ENCODE measurements around the gene PANK2.
"Not testable (repeated sequence)": the region's sequence is repeated elsewhere in the genome, so short reads cannot be mapped to it uniquely, and the experiment has no call there.

PANK2 gene

GRCh38 chr20:3888622-3889488, at the start of gene PANK2:
Gene PANK2 (plus strand): TSS chr20:3889387.
- DNase-seq (ENCODE audit: low read depth) = peak; percentile 94

DNA sequence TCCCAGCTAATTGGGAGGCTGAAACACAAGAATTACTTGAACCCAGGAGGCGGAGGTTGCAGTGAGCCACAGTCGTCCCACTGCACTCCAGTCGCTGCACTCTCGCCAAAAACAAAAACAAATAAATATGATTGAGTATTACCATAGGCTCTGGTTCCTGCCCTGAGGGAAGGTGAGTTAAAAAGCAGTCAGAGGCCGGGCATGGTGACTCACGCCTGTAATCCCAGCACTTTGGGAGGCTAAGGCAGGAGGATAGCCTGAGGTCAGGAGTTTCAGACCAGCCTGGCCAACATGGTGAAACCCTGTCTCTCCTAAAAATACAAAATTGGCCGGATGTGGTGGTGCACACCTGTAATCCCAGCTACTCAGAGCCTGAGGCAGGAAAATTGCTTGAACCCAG, 49.0 kb upstream of the PANK2 start:
- not testable (repeated sequence) for DNase-seq (ENCODE audit: low read depth)

DNA sequence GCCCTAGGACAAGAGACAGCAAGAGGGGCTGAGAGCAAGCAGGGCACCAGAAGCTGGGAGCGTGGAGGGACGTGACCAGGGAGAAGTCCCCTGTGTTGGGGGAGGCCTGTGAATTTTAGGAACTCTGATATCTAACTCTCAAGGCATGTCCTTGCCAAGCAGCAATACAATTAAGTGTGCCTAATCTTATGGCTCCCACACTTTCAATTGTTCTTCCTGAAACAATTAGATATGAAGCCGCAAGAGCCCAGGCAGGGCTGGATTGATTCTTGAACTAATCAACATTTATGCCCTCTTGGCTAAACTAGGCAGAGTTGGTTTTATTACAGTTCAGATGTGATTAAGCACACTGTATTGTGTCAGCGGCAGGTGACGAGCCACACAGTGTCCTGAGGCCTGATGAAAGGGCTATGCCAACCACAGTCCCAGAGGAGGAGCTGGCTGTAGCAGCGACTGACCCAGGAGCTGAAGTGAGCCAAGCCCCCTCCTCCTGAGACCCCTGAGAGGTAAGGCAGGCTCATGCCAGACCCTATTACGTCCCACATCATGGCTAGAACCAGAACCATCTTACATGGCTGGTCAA, 46.7 kb upstream of the PANK2 start:
- no peak for DNase-seq (ENCODE audit: low read depth)

DNA sequence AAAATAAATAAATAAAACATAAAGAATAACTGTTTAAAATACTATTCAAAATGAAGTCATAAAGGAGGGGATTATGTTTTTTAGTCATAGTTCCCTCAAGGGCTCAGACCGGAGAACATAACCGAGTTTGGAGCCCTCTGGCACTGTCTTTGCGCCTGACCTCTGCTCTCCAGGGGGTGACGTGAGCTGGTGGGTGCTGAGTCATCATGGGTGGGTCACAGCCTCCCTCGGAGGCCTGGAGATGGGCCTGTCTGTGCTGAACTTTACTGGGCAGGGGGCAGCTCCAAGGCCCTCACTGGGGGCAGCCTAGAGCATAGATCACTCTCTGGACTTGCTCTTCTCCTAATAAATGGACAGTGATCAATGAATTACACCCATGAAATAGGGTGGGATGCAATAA, 45.7 kb upstream of the PANK2 start:
- no peak for DNase-seq (ENCODE audit: low read depth)

GRCh38 chr20:3843990-3844619, 45.1 kb upstream of the PANK2 start:
- DNase-seq (ENCODE audit: low read depth) = not testable (repeated sequence)

DNA sequence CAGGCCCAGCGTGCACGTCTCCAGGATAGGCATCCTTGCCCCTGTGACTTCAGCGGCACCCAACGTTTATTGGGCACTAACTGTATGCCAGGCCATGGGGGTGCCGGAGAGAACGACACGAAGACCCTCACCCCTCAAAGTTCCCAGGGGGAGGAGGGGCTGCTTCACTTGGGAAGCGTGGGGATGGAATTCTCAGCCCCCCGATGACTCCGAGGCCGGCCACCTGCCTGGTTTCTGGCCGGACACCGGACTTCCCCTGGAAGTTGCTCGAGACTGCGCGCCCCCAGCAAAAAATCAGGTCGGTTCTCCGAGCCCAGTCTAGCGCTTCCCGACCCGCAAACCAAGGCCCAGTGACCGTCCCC, 42.8 kb upstream of the PANK2 start:
- no peak for DNase-seq (ENCODE audit: low read depth)

GRCh38 chr20:3846740-3847428, 42.3 kb upstream of the PANK2 start, which contains the start of gene MAVS:
Gene MAVS (plus strand): TSS chr20:3846834. CDS start chr20:3854625, 7,791 bp downstream.
- peak; percentile 73 for DNase-seq (ENCODE audit: low read depth)

GRCh38 chr20:3847429-3847940, 41.7 kb upstream of the PANK2 start:
- DNase-seq (ENCODE audit: low read depth) = no peak

GRCh38 chr20:3848565-3848964, 40.6 kb upstream of the PANK2 start:
- no peak for DNase-seq (ENCODE audit: low read depth)

GRCh38 chr20:3854462-3854871, 34.7 kb upstream of the PANK2 start:
- DNase-seq (ENCODE audit: low read depth) = no peak

GRCh38 chr20:3857405-3857804, 31.8 kb upstream of the PANK2 start:
- no peak for DNase-seq (ENCODE audit: low read depth)

DNA sequence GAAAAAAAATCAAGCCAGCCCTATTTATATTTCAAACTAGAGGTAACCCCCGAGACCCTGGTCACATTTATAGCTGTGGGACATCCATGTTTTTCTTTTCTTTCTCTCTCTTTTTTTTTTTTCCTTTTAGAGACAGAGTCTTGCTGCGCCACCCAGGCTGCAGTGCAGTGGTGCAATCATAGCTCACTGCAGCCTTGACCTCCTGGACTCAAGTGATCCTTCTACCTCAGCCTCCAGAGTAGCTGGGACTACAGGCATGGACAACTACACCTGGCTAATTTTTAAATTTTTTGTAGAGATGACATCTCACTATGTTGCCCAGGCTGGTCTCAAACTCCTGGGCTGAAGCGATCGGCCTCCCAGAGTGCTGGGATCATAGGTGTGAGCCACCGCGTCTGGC, 30.5 kb upstream of the PANK2 start:
- DNase-seq (ENCODE audit: low read depth) = no peak

DNA sequence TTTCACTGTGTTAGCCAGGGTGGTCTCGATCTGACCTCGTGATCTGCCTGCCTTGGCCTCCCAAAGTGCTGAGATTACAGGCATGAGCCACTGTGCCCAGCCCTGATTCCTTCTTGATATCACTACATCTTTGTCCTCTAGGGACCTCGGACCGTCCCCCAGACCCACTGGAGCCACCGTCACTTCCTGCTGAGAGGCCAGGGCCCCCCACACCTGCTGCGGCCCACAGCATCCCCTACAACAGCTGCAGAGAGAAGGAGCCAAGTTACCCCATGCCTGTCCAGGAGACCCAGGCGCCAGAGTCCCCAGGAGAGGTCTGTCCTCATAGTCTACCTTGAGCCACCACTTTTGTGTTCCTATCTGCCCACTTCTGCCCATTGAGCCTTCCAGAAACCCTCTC, 28.0 kb upstream of the PANK2 start:
- DNase-seq (ENCODE audit: low read depth) = no peak

DNA sequence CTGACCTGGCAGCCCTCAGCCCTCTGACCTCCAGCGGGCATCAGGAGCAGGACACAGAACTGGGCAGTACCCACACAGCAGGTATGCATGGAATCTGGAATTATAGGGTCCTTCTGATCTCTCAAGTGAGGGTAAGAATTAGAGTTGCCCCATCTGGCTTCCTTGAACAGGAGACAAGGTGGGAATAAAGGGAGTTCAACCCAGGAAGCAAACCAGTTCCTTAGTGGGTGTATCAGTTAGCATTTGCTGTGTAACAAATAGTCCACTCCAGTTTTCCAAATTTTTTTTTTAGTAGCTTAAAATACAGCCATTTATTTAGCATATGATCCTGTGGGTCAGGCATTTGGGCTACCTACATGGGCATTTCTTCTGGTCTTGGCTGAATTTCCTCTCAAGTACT, 26.9 kb upstream of the PANK2 start:
- DNase-seq (ENCODE audit: low read depth) = no peak

DNA sequence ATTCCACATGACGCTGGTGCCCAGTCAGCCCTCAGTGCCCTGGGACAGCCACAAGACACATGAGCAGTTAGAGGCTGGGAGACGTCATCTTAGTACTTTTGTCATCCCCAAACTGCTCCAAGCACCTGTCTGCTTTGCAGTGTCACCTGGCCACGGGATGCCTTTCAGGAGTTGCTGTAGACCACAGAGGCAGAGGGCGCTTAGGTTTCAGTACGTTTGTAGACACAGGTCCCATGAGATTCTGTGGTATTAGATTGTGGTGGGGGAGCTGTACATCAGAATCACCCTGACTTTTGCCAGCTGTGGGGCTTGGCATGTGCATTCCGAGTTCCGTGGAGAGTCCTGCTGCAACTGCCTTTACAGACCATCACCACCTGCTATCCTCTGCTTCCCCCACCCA, 25.9 kb upstream of the PANK2 start:
- DNase-seq (ENCODE audit: low read depth) = no peak

DNA sequence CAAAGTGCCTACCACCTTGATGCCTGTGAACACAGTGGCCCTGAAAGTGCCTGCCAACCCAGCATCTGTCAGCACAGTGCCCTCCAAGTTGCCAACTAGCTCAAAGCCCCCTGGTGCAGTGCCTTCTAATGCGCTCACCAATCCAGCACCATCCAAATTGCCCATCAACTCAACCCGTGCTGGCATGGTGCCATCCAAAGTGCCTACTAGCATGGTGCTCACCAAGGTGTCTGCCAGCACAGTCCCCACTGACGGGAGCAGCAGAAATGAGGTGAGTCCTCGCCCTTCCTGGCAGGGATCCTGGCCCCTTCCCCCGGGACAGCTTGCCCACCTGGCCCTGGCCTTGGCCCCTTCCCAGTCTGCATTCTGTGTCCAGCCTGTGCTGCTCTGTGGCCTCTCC, 24.7 kb upstream of the PANK2 start:
- DNase-seq (ENCODE audit: low read depth) = no peak

DNA sequence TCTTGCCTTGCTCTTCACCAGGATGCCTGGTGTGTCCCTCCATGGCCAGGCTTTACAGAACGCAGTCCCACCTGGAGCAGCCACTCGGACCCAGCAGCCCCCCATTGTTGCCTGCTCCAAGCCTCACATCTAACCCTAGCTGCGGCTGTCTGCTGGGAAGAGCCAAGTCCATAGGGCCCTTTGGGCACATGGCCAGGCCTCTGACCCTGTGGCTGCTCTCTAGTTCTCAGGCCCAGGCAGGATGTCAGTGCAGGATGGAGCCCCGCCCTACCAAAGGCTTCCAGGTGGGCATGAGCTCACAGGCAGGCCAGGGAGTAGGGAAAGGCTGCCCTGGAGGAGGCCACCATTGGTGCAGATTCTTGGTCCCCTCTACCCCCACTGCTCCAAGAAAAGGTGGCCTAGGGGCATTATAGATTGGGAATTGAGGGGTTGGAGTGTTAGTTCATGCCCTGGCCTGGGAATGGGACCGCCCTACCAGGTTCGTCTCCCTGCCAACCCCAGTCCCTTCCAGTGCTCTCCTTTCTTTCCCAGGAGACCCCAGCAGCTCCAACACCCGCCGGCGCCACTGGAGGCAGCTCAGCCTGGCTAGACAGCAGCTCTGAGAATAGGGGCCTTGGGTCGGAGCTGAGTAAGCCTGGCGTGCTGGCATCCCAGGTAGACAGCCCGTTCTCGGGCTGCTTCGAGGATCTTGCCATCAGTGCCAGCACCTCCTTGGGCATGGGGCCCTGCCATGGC, 23.9 kb upstream of the PANK2 start:
- no peak for DNase-seq (ENCODE audit: low read depth)

DNA sequence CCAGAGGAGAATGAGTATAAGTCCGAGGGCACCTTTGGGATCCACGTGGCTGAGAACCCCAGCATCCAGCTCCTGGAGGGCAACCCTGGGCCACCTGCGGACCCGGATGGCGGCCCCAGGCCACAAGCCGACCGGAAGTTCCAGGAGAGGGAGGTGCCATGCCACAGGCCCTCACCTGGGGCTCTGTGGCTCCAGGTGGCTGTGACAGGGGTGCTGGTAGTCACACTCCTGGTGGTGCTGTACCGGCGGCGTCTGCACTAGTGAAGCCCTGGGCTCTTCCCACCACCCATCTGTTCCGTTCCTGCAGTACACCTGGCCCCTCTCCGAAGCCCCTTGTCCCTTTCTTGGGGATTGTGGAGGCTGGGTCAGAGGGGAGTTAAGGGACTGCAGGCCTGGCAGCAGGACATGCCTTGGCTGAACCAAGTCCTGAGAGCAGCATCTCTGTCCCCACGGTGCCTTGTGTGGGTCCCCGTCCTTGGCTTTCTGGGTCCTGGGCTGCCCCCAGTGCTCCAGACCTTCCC, 23.2 kb upstream of the PANK2 start:
- no peak for DNase-seq (ENCODE audit: low read depth)

DNA sequence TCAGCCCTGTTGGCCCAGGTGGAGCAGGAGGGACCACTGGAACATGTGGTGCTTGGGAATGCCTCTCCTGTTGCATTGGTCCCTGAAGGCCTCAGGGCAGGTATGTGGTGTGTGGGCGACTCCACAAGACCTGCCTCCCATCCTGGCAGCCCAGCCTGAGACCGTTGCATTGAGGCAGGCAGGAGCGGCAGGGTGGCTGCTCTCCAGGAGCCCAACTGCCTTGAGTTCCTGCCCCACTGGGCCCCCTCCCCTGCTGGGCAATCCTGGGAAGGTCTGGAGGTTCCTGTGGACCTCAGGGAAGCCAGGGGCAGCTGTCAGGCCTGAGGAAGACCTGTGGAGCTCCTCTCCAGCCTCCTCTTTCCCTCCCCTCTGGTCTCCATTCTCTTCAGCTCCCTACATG, 22.7 kb upstream of the PANK2 start:
- DNase-seq (ENCODE audit: low read depth) = no peak

DNA sequence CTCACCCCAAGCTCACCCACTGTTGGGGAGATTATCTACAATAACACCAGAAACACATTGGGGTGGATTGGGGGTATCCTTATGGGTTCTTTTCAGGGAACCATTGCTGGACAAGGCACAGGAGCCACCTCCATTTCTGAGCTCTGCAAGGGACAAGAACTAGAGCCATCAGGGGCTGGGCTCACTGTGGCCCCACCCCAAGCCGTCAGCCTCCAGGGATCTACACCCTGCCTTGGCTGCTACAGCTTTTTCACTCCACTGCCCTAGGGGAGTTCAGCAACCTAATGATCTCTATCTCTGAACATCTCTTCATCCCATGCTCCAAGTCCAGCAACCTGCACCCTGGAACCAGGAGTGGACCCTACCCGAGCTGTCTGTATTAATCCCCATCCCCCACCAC, 21.4 kb upstream of the PANK2 start:
- DNase-seq (ENCODE audit: low read depth) = no peak

DNA sequence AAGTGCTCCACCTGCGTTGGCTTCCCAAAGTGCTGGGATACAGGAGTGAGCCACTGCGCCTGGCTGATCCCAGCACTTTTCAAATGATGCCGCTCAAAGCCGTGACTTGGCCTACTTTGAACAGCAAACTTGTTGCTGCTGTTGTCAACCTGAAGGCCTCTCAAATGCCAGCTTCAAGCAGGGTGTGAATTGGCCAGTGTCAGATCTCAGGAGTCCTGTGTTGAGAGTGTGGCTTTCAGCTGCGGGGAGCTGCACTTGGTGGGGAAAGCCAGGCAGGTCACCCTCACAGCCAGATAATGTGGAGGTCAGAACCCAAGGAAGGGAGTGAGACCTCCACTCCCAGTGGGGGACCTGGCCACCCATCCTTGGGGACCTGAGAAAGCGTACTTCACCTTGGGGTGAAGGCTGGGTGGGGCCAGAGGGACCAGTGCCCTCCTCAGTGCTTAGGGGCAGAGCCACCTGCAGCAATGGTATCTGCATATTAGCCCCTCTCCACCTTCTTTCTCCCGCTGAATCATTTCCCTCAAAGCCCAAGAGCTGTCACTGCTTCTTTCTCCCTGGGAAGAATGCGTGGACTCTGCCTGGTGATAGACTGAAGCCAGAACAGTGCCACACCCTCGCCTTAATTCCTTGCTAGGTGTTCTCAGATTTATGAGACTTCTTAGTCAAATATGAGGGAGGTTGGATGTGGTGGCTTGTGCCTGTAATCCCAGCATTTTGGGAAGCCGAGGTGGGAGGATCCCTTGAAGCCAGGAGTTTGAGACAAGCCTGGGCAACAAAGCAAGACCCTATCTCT, 19.1 kb upstream of the PANK2 start:
- DNase-seq (ENCODE audit: low read depth) = no peak

All from stimulated activated CD8-positive, alpha-beta memory T cell treated with anti-CD3 and anti-CD28 coated beads, Interleukin-12 subunit alpha, Interleukin-12 subunit beta, amount 100 ng/mL, for 1 hour (primary cell).